OCI-LY7 (cell line): ENCODE data around the gene FAT4.

Source experiments
- CTCF ChIP-seq: fragments of 200-600 bp; sonication (generic); conservative IDR thresholded peaks from 2 replicates; pipeline ENCODE4 v1.5.1; 2014; ENCODE audit warnings: mild to moderate bottlenecking, antibody characterized with exemption, low read length, moderate library complexity, mixed read lengths
- EZH2phosphoT487 ChIP-seq: fragments of 200-600 bp; sonication (generic); IDR thresholded peaks from 2 replicates; pipeline ENCODE4 v1.6.1; 2018; ENCODE audit warnings: low read depth, borderline replicate concordance, mild to moderate bottlenecking, mixed run types, antibody characterized with exemption, low read length, moderate library complexity, mixed read lengths

DNA sequence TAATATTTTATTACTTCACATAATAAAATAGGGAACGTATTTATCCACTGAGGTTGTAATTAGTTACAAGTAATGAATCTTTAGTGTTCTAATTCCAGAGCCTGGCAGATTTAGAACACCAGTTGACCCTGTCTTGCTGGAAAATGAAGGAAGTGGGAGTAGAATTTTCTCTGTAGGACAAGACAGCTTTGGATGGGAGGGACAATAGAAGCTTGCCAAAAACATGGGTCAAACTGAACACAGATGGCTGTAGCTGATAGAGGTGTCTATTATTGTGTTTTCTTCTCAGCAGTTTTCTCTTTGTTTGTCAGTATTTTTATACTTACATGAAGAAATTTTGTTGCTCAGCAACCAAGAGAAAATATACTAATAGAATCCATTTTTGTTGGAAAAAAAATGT, 20.2 kb downstream of the FAT4 start:
- TF ChIP-seq CTCF = no peak
- TF ChIP-seq EZH2phosphoT487 = no peak
